Raji (cell line): ENCODE measurements around the gene GDAP2.

ENCODE experiments used
- POLR2A ChIP-seq: IDR thresholded peaks from 2 replicates; pipeline ENCODE4 v1.6.1; 2011; ENCODE audit warnings: low read depth, low read length, control low read depth; ENCODE audit not compliant: insufficient read depth

Gene GDAP2

DNA sequence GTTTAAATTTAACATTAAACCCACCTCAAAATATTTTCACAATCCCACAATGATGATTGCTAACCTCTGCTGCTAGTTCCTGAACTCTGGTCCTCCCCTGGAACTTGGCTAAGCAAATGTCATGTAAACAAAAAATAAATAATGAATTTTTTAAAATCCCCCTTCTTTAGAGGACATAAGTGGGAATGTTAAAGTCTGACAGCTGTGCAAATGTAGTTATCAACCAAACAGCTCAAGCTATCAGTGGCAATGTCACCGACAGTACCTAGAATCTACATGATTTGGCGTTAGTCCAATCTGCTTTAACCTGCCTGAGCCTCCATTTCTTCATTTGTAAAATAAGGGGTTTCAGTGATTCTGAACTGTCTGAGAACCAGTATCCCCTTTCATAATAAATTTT is 67.7 kb downstream of the GDAP2 start:
- TF ChIP-seq POLR2A: no peak

DNA sequence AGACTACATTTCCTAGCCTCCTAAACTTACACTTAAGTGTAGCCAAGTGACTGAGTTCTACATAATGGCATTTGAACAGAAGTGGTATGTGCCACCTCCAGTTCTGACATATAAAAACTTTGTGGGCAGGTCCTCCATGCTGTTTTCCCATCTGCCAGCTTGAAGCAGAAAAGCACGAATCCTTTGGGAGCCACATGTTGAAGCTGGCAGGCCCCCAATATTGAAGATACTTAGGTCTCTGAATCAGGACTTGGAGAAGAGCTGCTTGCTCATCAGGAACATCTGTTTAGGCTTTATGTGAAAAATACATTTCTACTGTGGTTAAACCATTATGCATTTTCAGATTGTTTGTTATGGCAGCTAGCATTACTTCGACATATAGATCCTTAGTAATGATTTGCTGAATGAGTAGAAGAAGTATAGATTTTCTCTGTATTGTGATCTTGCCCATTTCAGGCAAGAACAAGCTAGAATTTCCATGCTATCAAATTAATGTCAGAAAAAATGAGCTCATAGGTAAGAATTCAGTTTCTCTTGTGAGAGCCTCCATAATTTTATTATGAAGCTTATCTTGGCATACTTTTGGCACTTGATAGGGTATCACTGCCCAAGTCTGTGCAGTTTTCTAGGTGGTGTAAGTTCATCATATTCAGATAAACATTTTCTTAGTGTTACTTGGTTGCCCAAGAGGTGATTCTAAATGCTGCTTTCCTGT is 68.4 kb downstream of the GDAP2 start:
- no peak for TF ChIP-seq POLR2A

- TF ChIP-seq POLR2A: no peak
These were observed 69.5 kb downstream of the GDAP2 start for GRCh38 chr1:117859901-117860300.

- TF ChIP-seq POLR2A: no peak
These were observed 72.0 kb downstream of the GDAP2 start for GRCh38 chr1:117857418-117857817.

DNA sequence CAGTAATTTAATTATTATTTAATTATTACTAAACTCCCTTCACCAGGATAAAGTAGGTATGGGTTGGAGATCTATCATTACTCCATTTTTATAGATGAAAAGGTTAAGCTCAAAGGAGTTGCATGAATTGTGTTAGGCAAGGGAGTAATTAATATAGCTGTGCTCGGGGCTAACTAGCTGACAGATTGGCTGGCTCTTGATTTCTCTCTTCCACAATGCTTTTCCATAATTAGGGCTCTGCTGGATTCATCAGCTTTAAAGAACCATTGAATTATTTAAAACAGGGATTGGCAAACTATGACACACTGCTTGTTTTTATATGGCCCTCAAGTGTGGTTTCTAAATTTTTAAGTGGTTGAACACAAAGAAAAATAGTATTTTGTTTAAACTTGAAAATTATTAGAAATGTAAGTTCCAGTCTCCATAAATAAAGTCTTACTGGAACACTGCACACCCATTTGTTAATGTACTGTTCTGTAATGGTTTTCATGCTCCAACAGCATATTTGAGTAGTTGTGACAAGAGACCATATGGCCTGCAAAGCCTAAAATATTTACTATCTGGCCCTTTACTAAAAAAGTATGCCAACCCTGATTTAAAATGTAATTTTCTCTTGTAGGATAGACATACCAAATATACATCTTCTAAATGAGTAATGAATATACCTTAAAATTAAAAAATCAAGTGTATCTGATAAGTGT is 76.4 kb downstream of the GDAP2 start:
- no peak for TF ChIP-seq POLR2A

DNA sequence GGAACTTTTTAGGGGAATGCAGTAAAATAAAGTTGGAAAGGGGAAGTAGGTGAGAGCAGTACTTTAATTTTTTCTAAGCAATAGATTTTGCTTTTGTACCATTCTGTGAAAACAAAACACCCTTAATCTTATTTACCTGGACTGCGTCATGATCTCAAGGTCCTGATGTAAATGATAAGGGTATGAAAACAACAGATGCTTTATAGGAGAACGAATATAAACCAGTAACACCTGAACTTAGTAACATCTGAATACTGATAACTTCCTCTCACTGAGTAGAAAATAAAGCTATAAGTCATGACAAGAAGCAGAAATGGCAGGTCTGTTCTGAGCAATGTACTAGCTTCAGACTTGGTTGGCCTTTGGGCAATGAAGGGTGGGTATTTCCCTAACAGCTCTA is 77.7 kb downstream of the GDAP2 start:
- TF ChIP-seq POLR2A: no peak

GRCh38 chr1:117846674-117847425 is 82.6 kb downstream of the GDAP2 start:
- no peak for TF ChIP-seq POLR2A

- TF ChIP-seq POLR2A: no peak
These were observed 85.6 kb downstream of the GDAP2 start for GRCh38 chr1:117843791-117844190.

GRCh38 chr1:117842408-117843170 is 86.8 kb downstream of the GDAP2 start:
- TF ChIP-seq POLR2A: no peak

DNA sequence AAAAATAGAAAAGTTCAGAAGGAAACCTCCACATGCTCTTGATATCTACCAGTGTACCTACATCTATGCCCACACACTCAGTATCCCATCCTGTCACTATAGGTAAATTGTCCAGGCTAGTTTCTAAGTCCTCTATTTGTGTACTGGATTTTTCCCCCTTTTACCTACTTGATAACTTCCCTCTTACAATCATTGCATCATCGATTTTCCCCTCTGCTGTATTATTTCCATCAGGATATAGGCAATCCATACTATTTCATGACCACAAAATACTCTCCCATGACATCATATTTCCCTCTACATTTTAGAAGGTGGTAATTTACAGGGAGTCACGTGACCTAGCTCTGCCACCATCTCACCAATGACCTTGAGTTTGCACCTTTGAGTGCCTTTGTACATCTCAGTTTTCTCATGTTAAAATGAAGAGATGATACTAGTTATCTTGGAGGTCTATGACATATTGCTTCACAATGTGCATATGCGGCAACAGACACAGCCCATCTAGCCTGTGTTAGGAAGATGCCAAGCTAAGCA is 88.2 kb downstream of the GDAP2 start:
- TF ChIP-seq POLR2A: no peak

GRCh38 chr1:117838911-117839310 is 90.5 kb downstream of the GDAP2 start:
- no peak for TF ChIP-seq POLR2A

GRCh38 chr1:117836069-117836468 is 93.4 kb downstream of the GDAP2 start:
- no peak for TF ChIP-seq POLR2A

DNA sequence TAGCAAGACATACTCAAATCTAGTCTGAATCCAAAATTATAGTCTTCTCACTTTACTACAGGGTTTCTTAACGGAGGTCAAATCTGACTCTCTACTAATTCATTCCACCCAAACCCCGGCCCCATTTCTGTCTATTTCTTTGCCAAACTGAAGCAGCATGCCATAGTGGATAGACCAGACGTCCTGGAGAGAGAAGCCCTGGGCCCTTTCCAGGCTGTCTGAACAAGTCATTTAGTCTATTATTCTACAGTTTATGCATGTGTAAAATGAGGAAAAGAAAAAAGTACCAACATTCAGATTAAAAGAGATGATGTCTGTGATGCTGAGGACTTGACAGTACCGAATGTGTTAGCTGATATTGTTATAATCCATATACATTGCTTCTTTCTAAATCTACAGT is 95.0 kb downstream of the GDAP2 start:
- no peak for TF ChIP-seq POLR2A

GRCh38 chr1:117832453-117832852 is 97.0 kb downstream of the GDAP2 start:
- TF ChIP-seq POLR2A: no peak

DNA sequence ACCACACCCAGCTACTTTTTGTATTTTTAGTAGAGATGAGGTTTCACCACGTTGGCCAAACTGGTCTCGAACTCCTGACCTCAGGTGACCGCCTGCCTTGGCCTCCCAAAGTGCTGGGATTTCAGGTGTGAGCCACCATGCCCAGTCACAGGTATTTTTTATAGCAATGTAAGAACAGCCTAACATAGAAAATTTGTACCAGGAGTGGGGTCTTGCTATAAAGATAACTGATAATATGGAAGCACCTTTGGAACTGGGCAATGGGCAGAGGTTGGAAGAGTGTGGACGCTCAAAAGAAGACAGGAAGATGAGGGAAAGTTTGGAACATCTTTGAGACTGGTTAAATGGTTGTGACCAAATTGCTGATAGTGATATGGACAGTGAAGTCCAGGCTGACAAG is 99.2 kb downstream of the GDAP2 start:
- no peak for TF ChIP-seq POLR2A
